Duodenal mucosa (tissue), 2 donors: Measurements from ENCODE around the gene SAMD5.
"Not testable (repeated sequence)": the region's sequence is repeated elsewhere in the genome, so short reads cannot be mapped to it uniquely, and the experiment has no call there.

ENCODE experiments used
- H3K27ac ChIP-seq: one replicate; pipeline ENCODE4 v1.7.0; 2013; ENCODE audit warnings: low read depth, low read length
- H3K27me3 ChIP-seq, 2 donors: one replicate each; pipeline ENCODE4 v1.7.0; 2013; ENCODE audit warnings: low read length in 2 of 2, control low read depth in 1 of 2; ENCODE audit not compliant: insufficient read depth in 2 of 2, control insufficient read depth in 1 of 2
- H3K36me3 ChIP-seq, 2 donors: one replicate each; pipeline ENCODE4 v1.7.0; 2013; ENCODE audit warnings: low read length in 2 of 2, control low read depth in 1 of 2; ENCODE audit not compliant: insufficient read depth in 2 of 2, control insufficient read depth in 1 of 2
- H3K4me1 ChIP-seq, 2 donors: one replicate each; pipeline ENCODE4 v1.7.0; 2013; ENCODE audit warnings: low read length in 2 of 2, control low read depth in 1 of 2; ENCODE audit not compliant: insufficient read depth in 2 of 2, control insufficient read depth in 1 of 2
- H3K4me3 ChIP-seq, 2 donors: one replicate each; pipeline ENCODE4 v1.7.0; 2013; ENCODE audit warnings: low read length in 2 of 2, low read depth in 1 of 2
- H3K9ac ChIP-seq, 2 donors: one replicate each; pipeline ENCODE4 v1.7.0; 2013; ENCODE audit warnings: low read length in 2 of 2, low read depth in 1 of 2
- H3K9me3 ChIP-seq, 2 donors: one replicate each; pipeline ENCODE4 v1.7.0; 2013; ENCODE audit warnings: low read length in 2 of 2, control low read depth in 1 of 2; ENCODE audit not compliant: control insufficient read depth in 1 of 2

SAMD5 gene

DNA sequence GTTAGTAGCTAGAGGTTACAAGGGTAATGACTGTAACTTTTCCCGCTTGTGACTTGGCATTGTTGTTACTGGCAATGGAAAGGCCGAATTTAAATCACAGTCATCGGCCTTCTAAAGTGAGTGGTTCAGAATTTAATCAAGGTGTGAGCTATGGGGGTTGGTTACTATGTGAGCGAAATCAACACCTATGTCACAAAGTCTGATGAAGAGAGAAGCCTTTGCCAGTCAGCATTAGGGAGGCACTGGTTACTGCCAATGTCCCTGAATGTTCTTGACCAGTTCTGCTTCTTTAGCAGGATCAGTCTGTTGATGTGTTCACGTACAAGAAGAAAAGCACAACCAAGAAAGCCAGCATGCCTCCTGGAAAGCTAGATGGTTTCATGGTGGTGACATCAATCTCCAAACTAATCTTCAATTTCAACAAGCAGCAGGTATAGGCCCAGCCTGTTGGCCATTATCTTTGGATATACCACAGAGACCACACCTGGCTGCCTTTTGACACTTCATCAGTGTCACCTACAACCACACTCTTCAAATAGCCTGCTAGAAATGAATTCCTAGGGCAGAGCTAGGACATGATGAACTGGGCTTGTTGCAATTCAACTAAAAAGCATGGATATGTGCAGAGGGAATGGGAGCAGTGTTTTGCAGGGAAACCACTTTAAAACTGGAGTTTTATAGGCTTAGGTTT lies 17.2 kb downstream of the SAMD5 start:
- Histone ChIP-seq H3K27ac (no peak overlapping the region), H3K4me3 (no peak overlapping the region), H3K9me3 (no peaks in the 10 kb centered on the region), H3K27me3 (no peaks in the 10 kb centered on the region), H3K9ac (no peak overlapping the region), H3K4me1 (peaks cover 4 to 8% of the 10 kb centered on the region in 2 donors), H3K36me3 (no peaks in the 10 kb centered on the region)

GRCh38 chr6:147527197-147527596 lies 18.7 kb downstream of the SAMD5 start:
- no peak overlapping the region for H3K27ac ChIP-seq
- peaks cover 7 to 10% of the 10 kb centered on the region in 2 donors for H3K4me1 ChIP-seq
- H3K9ac ChIP-seq, result no peak overlapping the region
- H3K9me3 ChIP-seq, result no peaks in the 10 kb centered on the region
- no peak overlapping the region for H3K4me3 ChIP-seq
- H3K36me3 ChIP-seq, result no peaks in the 10 kb centered on the region
- H3K27me3 ChIP-seq, result no peaks in the 10 kb centered on the region

GRCh38 chr6:147528511-147529145 lies 20.1 kb downstream of the SAMD5 start:
- H3K4me1 ChIP-seq, result peaks cover 7 to 10% of the 10 kb centered on the region in 2 donors
- H3K4me3 ChIP-seq, result no peak overlapping the region
- H3K9me3 ChIP-seq, result no peaks in the 10 kb centered on the region
- no peak overlapping the region for H3K27ac ChIP-seq
- H3K36me3 ChIP-seq, result no peaks in the 10 kb centered on the region
- no peaks in the 10 kb centered on the region for H3K27me3 ChIP-seq
- H3K9ac ChIP-seq, result no peak overlapping the region

- H3K4me1 ChIP-seq, result peaks cover 7 to 10% of the 10 kb centered on the region in 2 donors
- no peaks in the 10 kb centered on the region for H3K9me3 ChIP-seq
- H3K27ac ChIP-seq, result no peak overlapping the region
- H3K4me3 ChIP-seq, result peak overlapping the region; percentile 23 to 32
- H3K36me3 ChIP-seq, result no peaks in the 10 kb centered on the region
- no peak overlapping the region for H3K9ac ChIP-seq
- no peaks in the 10 kb centered on the region for H3K27me3 ChIP-seq
Measured at GRCh38 chr6:147530132-147531060, 21.9 kb downstream of the SAMD5 start.

DNA sequence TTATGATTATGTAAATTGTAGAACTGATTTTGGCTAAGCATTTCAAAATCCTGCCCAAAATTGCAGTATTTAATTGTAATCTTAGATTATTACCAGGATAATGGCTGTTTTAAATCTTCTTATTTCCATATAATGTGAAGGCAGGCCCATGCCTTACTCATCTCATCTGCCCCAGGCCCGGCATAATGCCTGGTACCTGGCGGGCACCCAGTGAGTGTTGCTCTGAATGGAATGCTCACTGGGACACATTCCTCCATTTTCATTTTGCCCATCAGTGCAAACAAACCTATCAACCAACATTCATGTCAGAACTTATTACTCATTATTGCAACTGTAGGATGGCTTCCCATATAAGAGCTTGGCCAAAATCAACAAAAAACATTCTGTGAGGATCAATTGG lies 22.8 kb downstream of the SAMD5 start:
- Histone ChIP-seq H3K27me3 (no peaks in the 10 kb centered on the region), H3K36me3 (no peaks in the 10 kb centered on the region), H3K4me1 (peaks cover 7 to 10% of the 10 kb centered on the region in 2 donors), H3K27ac (no peak overlapping the region), H3K4me3 (no peak overlapping the region), H3K9me3 (no peaks in the 10 kb centered on the region), H3K9ac (no peak overlapping the region)

DNA sequence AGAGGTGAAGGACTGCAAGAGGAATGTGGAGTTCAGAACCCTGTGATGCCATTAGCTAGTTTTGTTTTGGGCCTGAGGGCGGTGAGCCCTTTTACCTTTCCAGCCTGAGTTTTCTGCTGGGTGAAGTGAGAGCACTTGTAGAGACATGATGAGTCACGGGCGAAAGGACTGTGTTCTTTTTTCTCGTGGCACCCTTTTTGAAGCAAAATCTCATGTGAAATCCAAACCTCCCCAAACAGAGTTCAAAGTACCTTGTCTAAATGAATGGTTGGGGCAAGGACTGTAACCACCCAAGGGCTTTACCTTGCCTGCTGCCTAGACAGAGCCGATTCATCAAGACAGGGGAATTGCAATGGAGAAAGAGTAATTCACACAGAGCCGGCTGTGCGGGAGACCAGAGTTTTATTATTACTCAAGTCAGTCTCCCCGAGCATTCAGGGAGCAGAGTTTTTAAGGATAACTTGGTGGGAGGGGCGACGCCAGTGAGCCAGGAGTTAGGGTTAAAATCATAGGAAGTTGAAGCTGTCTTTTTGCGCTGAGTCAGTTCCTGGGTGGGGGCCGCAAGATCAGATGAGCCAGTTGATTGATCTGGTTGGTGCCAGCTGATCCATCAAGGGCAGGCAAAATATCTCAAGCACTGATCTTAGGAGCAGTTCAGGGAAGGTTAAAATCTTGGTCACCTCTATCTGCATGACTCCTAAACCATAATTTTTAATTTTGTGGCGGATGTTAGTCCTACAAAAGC lies 25.8 kb downstream of the SAMD5 start:
- Histone ChIP-seq H3K27ac (no peak overlapping the region), H3K9ac (no peak overlapping the region), H3K9me3 (no peaks in the 10 kb centered on the region), H3K36me3 (no peaks in the 10 kb centered on the region), H3K4me3 (no peak overlapping the region), H3K27me3 (no peaks in the 10 kb centered on the region), H3K4me1 (peaks cover 7 to 10% of the 10 kb centered on the region in 2 donors)

DNA sequence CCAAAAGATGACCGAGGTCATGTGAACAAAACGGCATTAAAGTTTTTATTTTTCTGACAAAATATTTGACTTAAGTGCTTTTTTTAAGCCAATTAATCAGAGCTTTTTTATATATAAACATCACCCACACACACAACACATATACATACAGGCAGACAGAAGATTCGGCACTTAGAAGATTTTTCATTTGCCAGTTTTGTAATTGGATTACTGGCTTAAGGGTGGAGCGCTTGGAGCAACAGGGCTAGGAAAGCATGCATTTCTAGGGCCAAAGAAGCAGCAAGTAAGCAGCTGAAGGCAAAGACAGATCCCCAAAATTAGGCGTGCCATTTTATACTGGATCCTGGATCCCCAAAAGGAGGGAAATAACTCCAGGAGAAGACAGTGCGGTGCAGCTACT lies 30.3 kb downstream of the SAMD5 start:
- no peaks in the 10 kb centered on the region for H3K27me3 ChIP-seq
- H3K4me3 ChIP-seq, result no peak overlapping the region
- peaks cover 2 to 13% of the 10 kb centered on the region in 2 donors for H3K9me3 ChIP-seq
- no peaks in the 10 kb centered on the region for H3K36me3 ChIP-seq
- no peaks in the 10 kb centered on the region for H3K4me1 ChIP-seq
- no peak overlapping the region for H3K9ac ChIP-seq
- H3K27ac ChIP-seq, result no peak overlapping the region

- H3K9ac ChIP-seq, result no peak overlapping the region
- H3K27me3 ChIP-seq, result no peaks in the 10 kb centered on the region
- no peak overlapping the region for H3K27ac ChIP-seq
- H3K4me3 ChIP-seq, result no peak overlapping the region
- H3K4me1 ChIP-seq, result no peaks in the 10 kb centered on the region
- no peaks in the 10 kb centered on the region for H3K36me3 ChIP-seq
- peaks cover 2 to 13% of the 10 kb centered on the region in 2 donors for H3K9me3 ChIP-seq
Measured at GRCh38 chr6:147540075-147540474, 31.6 kb downstream of the SAMD5 start.

DNA sequence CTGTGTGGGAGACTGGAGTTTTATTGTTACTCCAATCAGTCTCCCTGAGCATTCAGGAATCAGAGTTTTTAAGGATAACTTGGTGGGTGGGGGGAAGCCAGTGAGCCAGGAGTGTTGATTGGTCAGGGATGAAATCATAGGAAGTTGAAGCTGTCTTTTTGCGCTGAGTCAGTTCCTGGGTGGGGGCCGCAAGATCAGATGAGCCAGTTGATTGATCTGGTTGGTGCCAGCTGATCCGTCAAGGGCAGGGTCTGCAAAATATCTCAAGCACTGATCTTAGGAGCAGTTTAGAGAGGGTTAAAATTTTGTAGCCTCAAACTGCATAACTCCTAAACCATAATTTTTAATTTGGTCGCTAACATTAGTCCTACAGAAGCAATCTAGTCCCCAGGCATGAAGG lies 33.9 kb downstream of the SAMD5 start:
- not testable (repeated sequence) for H3K9ac ChIP-seq, H3K4me3 ChIP-seq, H3K36me3 ChIP-seq, H3K27ac ChIP-seq, H3K27me3 ChIP-seq, H3K4me1 ChIP-seq
- peaks cover 2 to 13% of the 10 kb centered on the region in 2 donors for H3K9me3 ChIP-seq
